ENCODE results near the gene SF1.

SF1 gene

GRCh38 chr11:64762277-64762673, 16.1 kb downstream of the SF1 start:
- no peak for DNase-seq (ENCODE audit: low read depth)

- no peak for DNase-seq (ENCODE audit: low read depth)
Measured at GRCh38 chr11:64760759-64761420, 17.5 kb downstream of the SF1 start.

GRCh38 chr11:64759722-64760719, 18.3 kb downstream of the SF1 start, which contains the start of gene PYGM:
PYGM (minus strand) TSS chr11:64759974; CDS start chr11:64759898, 76 bp downstream.
- DNase-seq (ENCODE audit: low read depth), result no peak

GRCh38 chr11:64759131-64759721, 19.1 kb downstream of the SF1 start:
- no peak for DNase-seq (ENCODE audit: low read depth)

- no peak for DNase-seq (ENCODE audit: low read depth)
Measured at GRCh38 chr11:64758330-64759079, 19.8 kb downstream of the SF1 start.

- no peak for DNase-seq (ENCODE audit: low read depth)
Measured at GRCh38 chr11:64757549-64758329, 20.6 kb downstream of the SF1 start.

- DNase-seq (ENCODE audit: low read depth), result no peak
Measured at GRCh38 chr11:64755681-64756361, 22.5 kb downstream of the SF1 start.

GRCh38 chr11:64754919-64755662, 23.3 kb downstream of the SF1 start:
- DNase-seq (ENCODE audit: low read depth), result no peak

- DNase-seq (ENCODE audit: low read depth), result no peak
Measured at GRCh38 chr11:64754124-64754918, 24.0 kb downstream of the SF1 start.

- DNase-seq (ENCODE audit: low read depth), result no peak
Measured at GRCh38 chr11:64753380-64754123, 24.8 kb downstream of the SF1 start.

- no peak for DNase-seq (ENCODE audit: low read depth)
Measured at GRCh38 chr11:64753019-64753379, 25.3 kb downstream of the SF1 start.

GRCh38 chr11:64752175-64752970, 26.0 kb downstream of the SF1 start:
- no peak for DNase-seq (ENCODE audit: low read depth)

GRCh38 chr11:64751580-64751979, 26.8 kb downstream of the SF1 start:
- DNase-seq (ENCODE audit: low read depth), result no peak

GRCh38 chr11:64751136-64751535, 27.2 kb downstream of the SF1 start:
- no peak for DNase-seq (ENCODE audit: low read depth)

GRCh38 chr11:64750361-64751054, 27.8 kb downstream of the SF1 start:
- DNase-seq (ENCODE audit: low read depth), result no peak

GRCh38 chr11:64747961-64748665, 30.2 kb downstream of the SF1 start:
- no peak for DNase-seq (ENCODE audit: low read depth)
